T-helper 2 cell treated with Interferon-gamma antibody and Interleukin-4, amounts not matched to agents 100 ng/mL and 5 ng/mL, for 36 hours (primary cell): ENCODE measurements around the gene TARS3. TPM values are rescaled to one million over a fixed set of nuclear protein-coding genes. Genes with fewer than 3 reads are reported as not detected.

Source experiments
- intact Hi-C: fragments of 100-400 bp; cut with micrococcal nuclease; formaldehyde crosslinking; loops from one replicate; pipeline ENCODE4 v1.15.1; 2023
- total RNA-seq: library from RNA; stranded (reverse); gene quantifications from 2 replicates; pipeline ENCODE4 v1.2.3, GENCODE V29; 2022

Gene TARS3
- total RNA-seq, 1 donor from 2014 or later, result 18.6 TPM

DNA sequence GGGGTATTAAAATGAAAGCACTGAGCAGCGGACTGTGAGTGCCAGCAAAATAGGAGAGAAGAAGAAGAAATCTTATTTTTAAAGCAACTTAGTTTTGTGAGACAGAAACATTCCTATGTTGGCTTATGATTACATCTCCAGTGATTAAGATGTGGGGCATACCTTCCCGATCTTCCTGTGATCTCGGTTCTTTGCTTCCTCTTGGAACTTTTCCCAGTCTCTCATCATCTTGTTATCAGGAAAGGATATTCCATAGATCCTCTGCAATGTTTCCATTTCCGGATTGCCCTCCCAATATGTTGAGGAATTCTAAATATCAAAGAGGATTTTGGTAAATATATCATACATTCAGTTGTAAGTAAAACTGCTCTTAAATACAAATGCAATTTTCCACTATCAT lies 22.2 kb downstream of the TARS3 start:
- intact Hi-C loops, result no loop called here

DNA sequence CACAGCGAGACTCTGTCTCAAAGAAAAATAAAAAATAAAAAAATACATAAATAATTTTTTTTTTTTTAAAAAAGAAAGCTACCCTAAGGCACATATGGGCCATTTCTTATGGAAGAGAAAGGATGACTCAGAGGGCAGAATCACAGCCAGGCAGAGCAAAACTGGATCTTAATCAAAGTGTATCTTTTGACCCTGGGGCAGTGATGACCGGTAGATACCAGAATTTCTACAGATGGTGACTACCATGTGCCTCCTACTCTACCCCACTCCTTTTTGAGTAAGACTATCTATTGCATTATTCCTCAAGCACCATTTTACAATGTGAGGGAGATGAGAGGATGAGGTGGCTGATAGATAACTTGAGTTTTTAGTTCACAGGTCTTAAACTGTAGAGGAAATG lies 26.0 kb downstream of the TARS3 start:
- intact Hi-C loops, result no loop called here

DNA sequence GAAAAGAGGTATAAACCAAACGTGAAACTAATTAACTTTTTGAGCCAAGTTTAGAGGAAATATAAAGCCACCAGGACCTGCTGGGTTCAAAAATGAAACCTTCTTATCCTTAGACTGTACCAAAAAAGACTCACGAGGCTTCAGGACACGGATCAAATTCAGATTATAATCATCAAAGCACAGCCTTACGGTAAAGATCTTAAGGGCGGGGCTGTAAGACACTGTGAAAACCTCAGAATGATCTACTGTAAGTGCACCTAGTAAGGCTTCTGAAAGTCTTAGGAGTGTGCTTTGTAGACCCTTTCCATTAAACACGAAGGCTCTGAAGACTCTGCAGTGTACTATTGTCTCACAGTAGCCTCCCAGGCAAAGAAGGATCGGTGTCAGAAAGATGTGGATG lies 26.8 kb downstream of the TARS3 start:
- intact Hi-C loops, result loop anchor here (1.0 kb wide), 2 partner anchors 26 to 45 kb away; partner anchors contain the start of gene TM2D3

- intact Hi-C loops, result loop anchor here (1.0 kb wide), 2 partner anchors 26 to 45 kb away; partner anchors contain the start of gene TM2D3
Observed at GRCh38 chr15:101696829-101697228, 27.4 kb downstream of the TARS3 start.

DNA sequence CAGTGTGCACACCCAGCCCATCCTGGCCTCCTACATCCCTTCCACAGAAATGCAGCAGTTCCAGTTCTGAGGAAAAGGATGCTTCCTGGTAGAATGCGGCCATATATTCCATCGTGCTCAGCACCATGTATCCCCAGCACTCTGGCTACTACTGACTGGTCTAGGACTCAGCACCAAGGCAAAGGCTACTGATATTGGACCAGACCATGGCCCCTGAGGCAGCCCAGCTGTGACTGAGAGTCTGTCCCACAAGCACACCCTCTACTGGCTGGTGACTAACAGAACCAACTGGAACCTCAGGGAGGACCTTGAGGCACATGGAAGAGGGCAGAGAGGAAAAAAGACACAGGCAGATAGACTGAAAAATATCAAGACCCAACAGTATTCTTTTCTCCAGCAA lies 30.0 kb downstream of the TARS3 start:
- intact Hi-C loops, result no loop called here

- intact Hi-C loops, result no loop called here
Observed at GRCh38 chr15:101692801-101693598, 31.3 kb downstream of the TARS3 start.

- intact Hi-C loops, result no loop called here
Observed at GRCh38 chr15:101689901-101690300, 34.4 kb downstream of the TARS3 start.

GRCh38 chr15:101686718-101687117 lies 37.6 kb downstream of the TARS3 start:
- intact Hi-C loops, result no loop called here

GRCh38 chr15:101684877-101685276 lies 39.4 kb downstream of the TARS3 start:
- intact Hi-C loops, result no loop called here

- intact Hi-C loops, result no loop called here
Observed at GRCh38 chr15:101684384-101684783, 39.9 kb downstream of the TARS3 start.

DNA sequence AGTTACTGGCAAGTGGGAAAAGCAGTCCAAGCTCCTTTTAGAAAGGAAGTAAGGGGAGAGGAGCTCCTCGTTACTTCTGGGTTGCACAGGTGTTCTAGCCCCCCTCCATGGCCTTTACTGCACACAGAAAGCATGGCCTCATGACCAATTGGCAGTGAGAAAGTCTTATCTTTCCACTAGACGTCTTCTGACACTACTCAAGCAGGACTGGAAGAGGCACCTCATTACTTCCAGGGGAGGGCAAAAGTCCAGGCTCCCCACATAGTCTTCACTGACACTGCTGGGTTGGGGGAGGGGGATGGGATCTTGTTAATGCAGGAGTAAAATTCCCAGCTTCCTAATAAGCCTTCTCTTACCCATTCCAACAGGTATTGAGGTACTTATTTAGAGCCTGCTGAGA lies 44.5 kb downstream of the TARS3 start:
- intact Hi-C loops, result no loop called here

- intact Hi-C loops, result no loop called here
Observed at GRCh38 chr15:101676921-101677329, 47.3 kb downstream of the TARS3 start.

- intact Hi-C loops, result no loop called here
Observed at GRCh38 chr15:101675796-101676582, 48.3 kb downstream of the TARS3 start.

GRCh38 chr15:101675015-101675414 lies 49.3 kb downstream of the TARS3 start:
- intact Hi-C loops, result no loop called here

DNA sequence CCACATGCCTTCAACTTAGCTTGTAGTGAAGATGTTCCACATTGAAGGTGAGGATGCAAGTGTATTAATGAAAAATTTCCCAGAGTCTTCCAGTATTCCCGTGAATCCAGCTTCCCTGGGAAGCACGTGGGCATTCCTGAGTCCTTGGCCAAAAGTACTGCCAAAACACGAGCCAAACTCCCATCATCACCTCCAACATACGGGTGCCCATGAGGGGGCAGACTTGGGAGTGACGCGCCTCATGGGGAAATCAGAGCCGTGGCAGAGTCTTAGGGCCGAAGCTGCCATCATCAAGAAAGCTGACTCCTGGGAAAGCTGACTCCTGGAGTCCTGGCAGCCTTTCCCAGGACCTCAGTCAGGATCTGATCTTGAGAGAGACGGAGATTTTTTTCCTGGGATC lies 52.0 kb downstream of the TARS3 start:
- intact Hi-C loops, result no loop called here

DNA sequence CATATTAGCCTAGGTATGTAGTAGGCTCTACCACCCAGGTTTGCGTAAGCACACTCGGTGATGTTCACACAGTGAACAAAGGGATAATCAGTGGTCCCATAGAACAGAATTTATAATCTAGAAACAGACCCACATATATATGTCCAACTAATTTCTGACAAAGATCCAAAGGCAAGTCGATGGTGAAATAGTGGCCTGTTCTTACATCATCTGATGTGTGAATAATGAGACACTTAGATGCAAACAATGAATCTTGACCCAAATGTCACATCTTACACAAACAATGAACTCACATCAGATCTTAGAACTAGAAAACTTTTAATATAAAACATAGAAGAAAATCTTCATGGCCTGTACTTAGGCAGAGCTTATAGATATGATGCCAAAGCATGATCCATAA lies 54.5 kb downstream of the TARS3 start:
- intact Hi-C loops, result no loop called here

- intact Hi-C loops, result no loop called here
Observed at GRCh38 chr15:101667881-101668280, 56.4 kb downstream of the TARS3 start.

DNA sequence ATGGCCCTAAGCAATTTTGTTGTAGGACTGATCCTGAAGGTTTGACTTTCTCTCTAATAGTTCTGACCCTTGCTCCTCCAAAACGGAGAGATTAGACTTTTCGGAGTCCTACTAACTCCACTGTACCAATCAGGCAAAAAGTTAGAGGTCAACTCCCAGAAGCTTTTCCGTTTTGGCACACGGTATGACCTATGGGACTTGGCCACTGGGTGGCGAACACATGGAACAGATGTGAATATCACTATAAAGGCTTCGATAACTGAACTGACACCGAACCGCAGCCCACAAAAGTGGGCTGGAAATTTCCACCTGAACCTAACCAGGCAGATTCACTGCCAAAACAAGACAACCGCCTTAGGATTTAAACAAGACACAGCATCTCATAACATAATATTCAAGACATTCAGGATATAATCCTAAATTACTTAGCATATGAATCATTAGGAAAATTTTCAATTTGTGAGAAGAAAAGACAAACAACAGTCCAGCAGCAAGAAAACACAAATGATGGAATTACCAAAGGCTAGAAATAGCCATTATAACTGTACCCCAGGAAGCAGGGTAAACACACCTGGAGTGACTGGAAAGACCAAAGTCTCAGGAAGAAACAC lies 59.9 kb downstream of the TARS3 start:
- intact Hi-C loops, result no loop called here

- intact Hi-C loops, result no loop called here
Observed at GRCh38 chr15:101662203-101662602, 62.1 kb downstream of the TARS3 start.

DNA sequence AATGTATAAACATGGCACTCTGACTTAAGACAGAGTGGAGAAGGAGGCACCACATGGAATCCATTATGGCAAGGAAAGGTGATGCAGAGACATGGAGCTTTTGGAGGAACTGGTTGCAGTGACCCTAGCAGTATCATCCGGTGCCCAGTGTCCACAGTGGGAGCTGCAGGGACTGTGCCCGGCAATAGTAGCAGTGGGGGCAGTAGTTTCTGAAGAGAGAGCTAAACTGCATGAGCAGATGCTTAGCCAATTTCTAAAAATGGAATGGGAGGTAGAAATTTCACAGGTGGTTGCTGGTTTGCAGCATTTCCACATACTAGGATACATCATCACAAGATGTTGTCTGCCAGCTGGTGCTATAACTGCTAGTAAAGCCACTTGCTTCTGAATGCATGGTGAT lies 64.3 kb downstream of the TARS3 start:
- intact Hi-C loops, result no loop called here

- intact Hi-C loops, result no loop called here
Observed at GRCh38 chr15:101657968-101658784, 66.1 kb downstream of the TARS3 start.
